PFSK-1 (cell line): Measurements from ENCODE around the gene TSSK6. TPM values are rescaled to one million over a fixed set of nuclear protein-coding genes. Genes with fewer than 3 reads are reported as not detected.

Experiments used
- FOXP2 ChIP-seq: optimal IDR thresholded peaks from 2 replicates; pipeline ENCODE3; 2011; ENCODE audit warnings: borderline replicate concordance, control low read depth, inconsistent platforms; ENCODE audit not compliant: insufficient read depth; ENCODE audit errors: extremely low read length, extremely low read depth
- POLR2AphosphoS5 ChIP-seq: IDR thresholded peaks from 2 replicates; pipeline ENCODE4 v1.6.1; 2012; ENCODE audit warnings: low read depth, mild to moderate bottlenecking, control low read depth, low read length, moderate library complexity
- SIN3A ChIP-seq: IDR thresholded peaks from 2 replicates; pipeline ENCODE4 v1.6.1; 2012; ENCODE audit warnings: mild to moderate bottlenecking, low read length, moderate library complexity, borderline replicate concordance; ENCODE audit not compliant: insufficient read depth
- TAF1 ChIP-seq: IDR thresholded peaks from 2 replicates; pipeline ENCODE4 v1.6.1; 2012; ENCODE audit warnings: low read length, control low read depth, borderline replicate concordance; ENCODE audit not compliant: insufficient read depth
- polyA plus RNA-seq: library from polyadenylated mRNA; unstranded; fragments of >200 nt; gene quantifications from one replicate; pipeline ENCODE4 v1.2.1, GENCODE V29; 2012; ENCODE audit warnings: low read depth, missing spikeins; ENCODE audit not compliant: insufficient read length
- TF ChIP-seq, protein P1 (sequence below), 2 experiments: IDR thresholded peaks; 2 replicates each; pipeline versions ENCODE4 v1.6.1 to v1.8.0; 2011 to 2012; ENCODE audit warnings: low read depth in 2 of 2, low read length in 2 of 2, control low read depth in 1 of 2, inconsistent platforms in 1 of 2, mild to moderate bottlenecking in 1 of 2, moderate library complexity in 1 of 2; ENCODE audit not compliant: insufficient read depth in 1 of 2

The TSSK6 gene
- 6.9 TPM for polyA plus RNA-seq

DNA sequence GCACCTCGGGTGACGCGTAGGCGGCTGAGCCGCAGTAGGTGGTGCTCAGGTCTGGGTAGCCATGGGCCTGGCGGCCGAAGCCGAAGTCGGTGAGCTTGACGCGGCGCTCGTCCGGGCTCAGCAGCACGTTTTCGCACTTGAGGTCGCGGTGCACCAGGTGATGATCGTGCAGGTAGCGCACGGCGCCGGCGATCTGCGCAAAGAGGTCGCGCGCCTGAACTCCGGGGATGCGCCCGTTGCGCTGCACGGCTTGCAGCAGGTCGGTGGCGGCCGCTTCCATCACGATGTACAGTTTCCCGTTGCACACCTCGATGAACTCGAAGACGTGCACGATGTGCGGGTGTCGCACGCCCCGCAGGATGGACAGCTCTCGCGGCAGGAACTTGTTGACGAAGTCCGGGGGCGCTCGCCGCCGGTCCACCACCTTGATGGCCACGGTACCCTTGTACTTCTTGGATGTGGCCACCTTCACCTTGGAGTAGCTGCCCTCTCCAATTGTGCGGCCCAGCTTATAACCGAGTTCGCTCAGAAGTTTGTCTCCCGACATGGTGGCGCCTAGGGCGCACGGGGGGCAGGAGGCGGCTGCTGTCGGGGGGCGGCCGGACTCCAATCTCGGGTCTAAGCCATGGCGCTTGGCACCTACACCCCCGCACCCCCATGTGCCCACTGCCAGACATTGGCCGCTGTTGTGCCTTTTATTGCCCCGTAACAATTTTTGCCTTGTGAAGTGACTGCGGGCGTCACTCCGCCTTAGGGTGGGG lies at the start of gene TSSK6:
Gene TSSK6, minus strand, starts transcription at position 668 of the 761 bp plus-strand sequence. Its CDS starts 121 bp downstream, at position 547.
- no peak for TF ChIP-seq SIN3A
- no peak for TF ChIP-seq POLR2AphosphoS5
- TF ChIP-seq TAF1: no peak
- TF ChIP-seq, protein P1, sequence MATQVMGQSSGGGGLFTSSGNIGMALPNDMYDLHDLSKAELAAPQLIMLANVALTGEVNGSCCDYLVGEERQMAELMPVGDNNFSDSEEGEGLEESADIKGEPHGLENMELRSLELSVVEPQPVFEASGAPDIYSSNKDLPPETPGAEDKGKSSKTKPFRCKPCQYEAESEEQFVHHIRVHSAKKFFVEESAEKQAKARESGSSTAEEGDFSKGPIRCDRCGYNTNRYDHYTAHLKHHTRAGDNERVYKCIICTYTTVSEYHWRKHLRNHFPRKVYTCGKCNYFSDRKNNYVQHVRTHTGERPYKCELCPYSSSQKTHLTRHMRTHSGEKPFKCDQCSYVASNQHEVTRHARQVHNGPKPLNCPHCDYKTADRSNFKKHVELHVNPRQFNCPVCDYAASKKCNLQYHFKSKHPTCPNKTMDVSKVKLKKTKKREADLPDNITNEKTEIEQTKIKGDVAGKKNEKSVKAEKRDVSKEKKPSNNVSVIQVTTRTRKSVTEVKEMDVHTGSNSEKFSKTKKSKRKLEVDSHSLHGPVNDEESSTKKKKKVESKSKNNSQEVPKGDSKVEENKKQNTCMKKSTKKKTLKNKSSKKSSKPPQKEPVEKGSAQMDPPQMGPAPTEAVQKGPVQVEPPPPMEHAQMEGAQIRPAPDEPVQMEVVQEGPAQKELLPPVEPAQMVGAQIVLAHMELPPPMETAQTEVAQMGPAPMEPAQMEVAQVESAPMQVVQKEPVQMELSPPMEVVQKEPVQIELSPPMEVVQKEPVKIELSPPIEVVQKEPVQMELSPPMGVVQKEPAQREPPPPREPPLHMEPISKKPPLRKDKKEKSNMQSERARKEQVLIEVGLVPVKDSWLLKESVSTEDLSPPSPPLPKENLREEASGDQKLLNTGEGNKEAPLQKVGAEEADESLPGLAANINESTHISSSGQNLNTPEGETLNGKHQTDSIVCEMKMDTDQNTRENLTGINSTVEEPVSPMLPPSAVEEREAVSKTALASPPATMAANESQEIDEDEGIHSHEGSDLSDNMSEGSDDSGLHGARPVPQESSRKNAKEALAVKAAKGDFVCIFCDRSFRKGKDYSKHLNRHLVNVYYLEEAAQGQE (IDR thresholded peaks at IDR 0.05; ENCODE audit: insufficient read depth in 1 of 2, low read depth in 2 of 2, low read length in 2 of 2): no peak
- no peak for TF ChIP-seq FOXP2

DNA sequence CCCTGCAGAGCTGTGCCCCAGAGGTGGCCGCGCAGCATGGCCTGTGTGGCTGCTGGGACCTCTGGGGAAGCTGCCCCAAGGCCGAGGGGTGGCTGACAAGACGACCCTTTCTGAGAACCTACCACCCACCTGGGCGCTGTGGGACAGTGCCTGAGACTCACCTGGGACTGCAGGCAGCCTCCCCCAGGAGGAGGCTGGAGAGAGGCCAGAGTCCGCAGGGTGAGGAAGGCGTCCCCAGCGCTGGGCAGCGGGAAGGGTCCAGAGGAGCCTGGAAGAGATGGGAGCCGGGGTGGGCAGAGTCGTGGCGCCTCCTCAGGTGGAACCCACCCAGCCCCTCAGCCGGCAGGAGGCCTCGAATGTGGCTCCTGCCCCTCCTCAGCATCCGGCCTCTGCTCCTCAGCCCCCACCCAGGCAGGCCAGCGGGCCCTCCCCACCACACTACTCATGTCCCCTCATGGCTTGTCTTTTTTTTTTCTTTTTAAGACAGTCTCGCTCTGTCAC lies 48.0 kb upstream of the TSSK6 start:
- TF ChIP-seq TAF1: no peak
- TF ChIP-seq, protein P1 (IDR thresholded peaks at IDR 0.05; ENCODE audit: insufficient read depth in 1 of 2, low read depth in 2 of 2, low read length in 2 of 2): no peak
- TF ChIP-seq FOXP2: no peak
- no peak for TF ChIP-seq POLR2AphosphoS5
- TF ChIP-seq SIN3A: no peak

DNA sequence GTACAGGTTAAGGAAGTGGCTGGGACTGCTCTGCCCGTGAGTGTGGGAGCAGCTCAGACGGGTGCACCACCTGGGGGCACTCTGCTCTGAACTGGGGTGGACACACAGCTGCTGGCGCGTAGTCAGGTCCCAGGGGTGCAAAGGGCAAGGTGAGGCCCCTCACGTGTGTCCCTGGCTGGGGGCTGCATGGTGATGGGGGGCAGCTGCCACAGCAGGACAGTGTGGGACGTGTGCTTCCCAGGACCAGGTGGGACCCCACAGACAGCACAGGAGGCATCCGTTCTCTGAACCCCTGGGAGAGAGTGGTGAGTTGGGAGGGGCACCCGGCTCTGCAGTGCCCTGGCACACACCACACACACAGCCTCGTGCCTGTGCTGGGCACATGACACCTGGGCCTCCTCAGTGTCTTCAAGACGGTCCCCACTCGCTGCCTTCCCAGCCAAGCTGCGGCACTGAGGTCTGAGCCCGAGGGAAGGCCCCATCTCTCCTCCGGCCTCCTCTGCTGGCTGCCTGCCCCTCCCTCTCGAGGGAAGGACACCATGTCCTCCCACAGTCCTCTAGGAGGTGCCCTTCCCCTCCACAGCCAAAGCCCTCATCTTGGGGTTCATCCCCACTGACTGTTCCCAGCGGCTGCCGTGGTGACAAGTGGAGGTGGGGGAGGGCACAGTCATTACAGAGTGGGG lies 47.5 kb upstream of the TSSK6 start:
- TF ChIP-seq POLR2AphosphoS5: no peak
- TF ChIP-seq, protein P1 (IDR thresholded peaks at IDR 0.05; ENCODE audit: insufficient read depth in 1 of 2, low read depth in 2 of 2, low read length in 2 of 2): no peak
- TF ChIP-seq TAF1: no peak
- TF ChIP-seq SIN3A: no peak
- no peak for TF ChIP-seq FOXP2

DNA sequence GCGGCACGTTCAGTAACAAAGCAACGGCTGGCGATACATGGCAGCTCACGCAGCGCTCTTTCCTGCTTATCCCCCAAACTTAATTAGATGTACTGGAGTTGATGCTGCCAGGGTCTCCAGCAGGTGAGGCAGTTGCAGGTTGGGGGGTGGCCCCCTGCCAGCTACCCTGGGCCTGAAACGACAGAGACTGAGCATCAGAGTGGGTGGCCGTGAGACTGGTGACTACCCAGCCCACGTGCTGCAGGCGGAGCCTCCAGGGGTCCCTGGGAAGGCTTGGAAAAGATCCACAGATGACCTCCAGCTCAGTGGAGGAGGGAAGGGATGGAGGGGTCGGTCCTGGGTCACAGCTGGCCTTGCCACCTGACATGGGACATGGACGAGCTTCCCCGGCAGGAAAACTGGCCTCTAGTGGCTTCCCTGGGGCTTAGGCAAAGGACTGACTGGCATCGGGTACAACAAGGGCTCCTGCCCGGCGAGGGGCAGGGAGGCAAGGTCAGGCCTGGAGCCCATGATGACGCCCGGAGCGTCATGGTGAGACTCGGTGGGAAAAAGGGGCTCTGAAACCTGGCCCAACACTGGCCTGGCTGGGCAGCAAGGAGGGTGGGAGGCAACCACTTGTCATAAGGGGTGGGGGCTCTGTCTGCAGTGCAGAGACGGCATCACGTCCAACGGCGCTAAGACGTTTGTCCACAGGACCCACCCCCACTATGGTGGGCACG lies 46.8 kb upstream of the TSSK6 start:
- TF ChIP-seq TAF1 (no peak), POLR2AphosphoS5 (no peak), SIN3A (no peak), FOXP2 (no peak)
- TF ChIP-seq, protein P1 (IDR thresholded peaks at IDR 0.05; ENCODE audit: insufficient read depth in 1 of 2, low read depth in 2 of 2, low read length in 2 of 2): no peak
